ENCODE data around the gene CACNB2. TPM values are rescaled to one million over a fixed set of nuclear protein-coding genes. Genes with fewer than 3 reads are reported as not detected.

The CACNB2 gene
- total RNA-seq, 2 donors from 2014 or later: 5.5 to 17.4 TPM

GRCh38 chr10:18554479-18554878, 414.3 kb downstream of the CACNB2 start:
- TF ChIP-seq POLR2A (IDR thresholded peaks at IDR 0.05) (no peak), CTCF (IDR thresholded peaks at IDR 0.05) (no peak), POLR2AphosphoS5 (IDR thresholded peaks at IDR 0.05) (no peak)
- 93% methylated on average over 3 of the region's 3 CpGs for WGBS

GRCh38 chr10:18556522-18557147, 416.4 kb downstream of the CACNB2 start:
- Histone ChIP-seq H3K4me3 (no peak overlapping the region), H3K36me3 (no peaks in the 10 kb centered on the region), H3K27me3 (replicated peaks; ENCODE audit: insufficient read depth) (no peaks in the 10 kb centered on the region), H3K4me1 (replicated peaks) (no peaks in the 10 kb centered on the region), H3K27ac (no peak overlapping the region), H3K9me3 (no peaks in the 10 kb centered on the region)
- no peak for DNase-seq (ENCODE audit: low spot score)
- no peak for TF ChIP-seq POLR2AphosphoS5 (IDR thresholded peaks at IDR 0.05)
- TF ChIP-seq POLR2A (IDR thresholded peaks at IDR 0.05): no peak
- TF ChIP-seq CTCF (IDR thresholded peaks at IDR 0.05): no peak
- intact Hi-C loops (cut with DNase I): no loop called here
- WGBS: 98% methylated on average over 3 of the region's 3 CpGs

More at GRCh38 chr10:18554479-18554878, 414.3 kb downstream of the CACNB2 start:
- H3K27me3 ChIP-seq (replicated peaks; ENCODE audit: insufficient read depth): no peaks in the 10 kb centered on the region
- no peaks in the 10 kb centered on the region for H3K4me1 ChIP-seq (replicated peaks)
- no peak overlapping the region for H3K4me3 ChIP-seq
- intact Hi-C loops (cut with DNase I): no loop called here
- DNase-seq (ENCODE audit: low spot score): no peak
- H3K9me3 ChIP-seq: no peaks in the 10 kb centered on the region
- H3K27ac ChIP-seq: no peak overlapping the region
- H3K36me3 ChIP-seq: no peaks in the 10 kb centered on the region

- Histone ChIP-seq H3K36me3 (no peaks in the 10 kb centered on the region), H3K27ac (no peak overlapping the region), H3K9me3 (no peaks in the 10 kb centered on the region), H3K27me3 (replicated peaks; ENCODE audit: insufficient read depth) (no peaks in the 10 kb centered on the region), H3K4me3 (no peak overlapping the region), H3K4me1 (replicated peaks) (no peaks in the 10 kb centered on the region)
- 95% methylated on average over 1 of the region's 1 CpG for WGBS
- intact Hi-C loops (cut with DNase I): no loop called here
- TF ChIP-seq POLR2AphosphoS5 (IDR thresholded peaks at IDR 0.05): no peak
- no peak for TF ChIP-seq POLR2A (IDR thresholded peaks at IDR 0.05)
- no peak for TF ChIP-seq CTCF (IDR thresholded peaks at IDR 0.05)
- DNase-seq (ENCODE audit: low spot score): no peak
Measured at GRCh38 chr10:18557960-18558359, 417.7 kb downstream of the CACNB2 start.

- WGBS: 96% methylated on average over 8 of the region's 8 CpGs
- TF ChIP-seq POLR2AphosphoS5 (IDR thresholded peaks at IDR 0.05) (no peak), CTCF (IDR thresholded peaks at IDR 0.05) (no peak), POLR2A (IDR thresholded peaks at IDR 0.05) (no peak)
- no peaks in the 10 kb centered on the region for H3K36me3 ChIP-seq
- H3K9me3 ChIP-seq: no peaks in the 10 kb centered on the region
- DNase-seq (ENCODE audit: low spot score): no peak
- H3K4me3 ChIP-seq: no peak overlapping the region
- H3K4me1 ChIP-seq (replicated peaks): no peaks in the 10 kb centered on the region
- H3K27me3 ChIP-seq (replicated peaks; ENCODE audit: insufficient read depth): no peaks in the 10 kb centered on the region
- no peak overlapping the region for H3K27ac ChIP-seq
- intact Hi-C loops (cut with DNase I): no loop called here
Measured at GRCh38 chr10:18561861-18562551, 421.8 kb downstream of the CACNB2 start.

Measured in prostate gland (tissue), 2 donors.